Upper lobe of left lung (tissue), 4 donors: ENCODE measurements around the gene TARS3.

Experiments used
- CTCF ChIP-seq, 6 experiments: fragments of 450-650 bp in 4 of 6; fragments of 200-600 bp in 2 of 6; sonication (generic) in 2 of 6; IDR thresholded peaks; one replicate each; pipeline ENCODE4 v1.5.1; 2016 to 2019; ENCODE audit warnings: antibody characterized with exemption in 6 of 6
- POLR2A ChIP-seq, 4 donors: fragments of 450-650 bp; IDR thresholded peaks; one replicate each; pipeline ENCODE4 v1.5.1; 2016 to 2017; ENCODE audit warnings: antibody characterized with exemption in 4 of 4, mild to moderate bottlenecking in 2 of 4

- TF ChIP-seq CTCF (IDR thresholded peaks at IDR 0.05), result no peak
- no peak for TF ChIP-seq POLR2A (IDR thresholded peaks at IDR 0.05)
Observed at GRCh38 chr15:101672298-101672697, 52.0 kb downstream of the TARS3 start.
